Calu3 (cell line): ENCODE measurements around the gene STAMBP. TPM values are rescaled to one million over a fixed set of nuclear protein-coding genes. Genes with fewer than 3 reads are reported as not detected.

ENCODE experiments used
- BruUV-seq: library from RNA; stranded (reverse); fragments of 400-500 nt; replicated peaks from 2 replicates; lab custom pipeline; 2021; lab: Mats Ljungman, UMichigan
- CTCF ChIA-PET: fragments of 300-600 bp; sonication (Branson Sonifier 250); formaldehyde crosslinking; loops from one replicate; lab custom pipeline; 2022; ENCODE audit warnings: antibody characterized with exemption; lab: Charles Lee
- DNase-seq: peaks from one replicate; pipeline ENCODE4 v3.0.0; 2022
- H3K27ac Mint-ChIP-seq: one replicate; pipeline ENCODE4 v1.8.0; 2022; ENCODE audit warnings: mixed read lengths; ENCODE audit not compliant: unreplicated experiment
- H3K27me3 Mint-ChIP-seq: one replicate; pipeline ENCODE4 v1.8.0; 2022; ENCODE audit warnings: mixed read lengths; ENCODE audit not compliant: unreplicated experiment
- H3K36me3 Mint-ChIP-seq: one replicate; pipeline ENCODE4 v1.8.0; 2022; ENCODE audit warnings: mild to moderate bottlenecking, moderate library complexity, mixed read lengths; ENCODE audit not compliant: insufficient read depth, unreplicated experiment
- H3K4me1 Mint-ChIP-seq: one replicate; pipeline ENCODE4 v1.8.0; 2022; ENCODE audit warnings: mild to moderate bottlenecking, low read depth, mixed read lengths; ENCODE audit not compliant: unreplicated experiment
- H3K4me3 Mint-ChIP-seq: one replicate; pipeline ENCODE4 v1.8.0; 2022; ENCODE audit warnings: mild to moderate bottlenecking, low read depth, moderate library complexity, mixed read lengths; ENCODE audit not compliant: unreplicated experiment
- H3K9me3 Mint-ChIP-seq: one replicate; pipeline ENCODE4 v1.8.0; 2022; ENCODE audit warnings: low read depth, mixed read lengths; ENCODE audit not compliant: unreplicated experiment
- CTCF ChIP-seq: fragments of 200-600 bp; IDR thresholded peaks from one replicate; pipeline ENCODE4 v1.8.0; 2022; ENCODE audit warnings: antibody characterized with exemption; ENCODE audit not compliant: unreplicated experiment
- intact Hi-C: fragments of 100-400 bp; cut with micrococcal nuclease; formaldehyde crosslinking; loops from one replicate; pipeline ENCODE4 v1.10.0; 2022; ENCODE audit not compliant: unreplicated experiment
- total RNA-seq: library from RNA; stranded (reverse); gene quantifications from 2 replicates; pipeline ENCODE4 v1.2.3, GENCODE V29; 2022

The STAMBP gene
- total RNA-seq, 1 experiment from 2014 or later: 51.9 TPM

- no peak for DNase-seq
- H3K27me3 Mint-ChIP-seq: no peaks in the 10 kb centered on the region
Measured at GRCh38 chr2:73841912-73842738, 13.4 kb downstream of the STAMBP start.

GRCh38 chr2:73842739-73843019, 13.9 kb downstream of the STAMBP start:
- CTCF ChIA-PET: interaction anchor here (2.0 kb wide), 1 partner anchor 14 kb away, joined by 4 read pairs; the partner anchor contains the start of gene STAMBP
- intact Hi-C loops: no loop called here
- peaks cover 8% of the 10 kb centered on the region for H3K4me1 Mint-ChIP-seq
- BruUV-seq: no TSS peak
- H3K9me3 Mint-ChIP-seq: no peaks in the 10 kb centered on the region
- no peak for DNase-seq
- H3K36me3 Mint-ChIP-seq: peaks cover 29% of the 10 kb centered on the region
- no peak overlapping the region for H3K4me3 Mint-ChIP-seq
- TF ChIP-seq CTCF: no peak
- no peak overlapping the region for H3K27ac Mint-ChIP-seq
- H3K27me3 Mint-ChIP-seq: no peaks in the 10 kb centered on the region

More at GRCh38 chr2:73841912-73842738, 13.4 kb downstream of the STAMBP start:
- peaks cover 29% of the 10 kb centered on the region for H3K36me3 Mint-ChIP-seq
- CTCF ChIA-PET: interaction anchor here (2.0 kb wide), 1 partner anchor 14 kb away, joined by 4 read pairs; the partner anchor contains the start of gene STAMBP
- no peak overlapping the region for H3K4me3 Mint-ChIP-seq
- no peak overlapping the region for H3K27ac Mint-ChIP-seq
- H3K4me1 Mint-ChIP-seq: peaks cover 8% of the 10 kb centered on the region
- TF ChIP-seq CTCF: no peak
- no TSS peak for BruUV-seq
- intact Hi-C loops: no loop called here
- H3K9me3 Mint-ChIP-seq: no peaks in the 10 kb centered on the region

GRCh38 chr2:73844087-73844486, 15.3 kb downstream of the STAMBP start:
- no peak overlapping the region for H3K27ac Mint-ChIP-seq
- no peak overlapping the region for H3K4me3 Mint-ChIP-seq
- H3K36me3 Mint-ChIP-seq: peaks cover 30% of the 10 kb centered on the region
- H3K9me3 Mint-ChIP-seq: no peaks in the 10 kb centered on the region
- H3K27me3 Mint-ChIP-seq: no peaks in the 10 kb centered on the region
- H3K4me1 Mint-ChIP-seq: peaks cover 8% of the 10 kb centered on the region
- no peak for DNase-seq
- intact Hi-C loops: no loop called here
- BruUV-seq: no TSS peak
- no peak for TF ChIP-seq CTCF
- CTCF ChIA-PET: no interaction called here

GRCh38 chr2:73850009-73850408, 21.2 kb downstream of the STAMBP start:
- no peak for DNase-seq
- no peak for TF ChIP-seq CTCF
- H3K4me3 Mint-ChIP-seq: no peak overlapping the region
- CTCF ChIA-PET: no interaction called here
- no peak overlapping the region for H3K27ac Mint-ChIP-seq
- H3K4me1 Mint-ChIP-seq: no peaks in the 10 kb centered on the region
- BruUV-seq: no TSS peak
- no peaks in the 10 kb centered on the region for H3K27me3 Mint-ChIP-seq
- peaks cover 34% of the 10 kb centered on the region for H3K36me3 Mint-ChIP-seq
- no peaks in the 10 kb centered on the region for H3K9me3 Mint-ChIP-seq
- intact Hi-C loops: no loop called here
